ENCODE measurements around the gene HINT1. TPM values are rescaled to one million over a fixed set of nuclear protein-coding genes. Genes with fewer than 3 reads are reported as not detected.

Gene HINT1
- total and polyA plus RNA-seq, 9 of the 15 experiments (the other 6 are each of a cell fraction or from before 2014, with no cell fraction given) = 296 to 1,027 (median 500) TPM

GRCh38 chr5:131214609-131215227, 49.7 kb upstream of the HINT1 start (continued):
- TF ChIP-seq ZBTB5 (IDR thresholded peaks at IDR 0.05) = no peak
- TF ChIP-seq ZNF57 (CRISPR knock-in tag; IDR thresholded peaks at IDR 0.05) = no peak
- no peak for TF ChIP-seq ZNF347 (CRISPR knock-in tag; IDR thresholded peaks at IDR 0.05; ENCODE audit: low read depth)
- no peak for TF ChIP-seq KDM1A (IDR thresholded peaks at IDR 0.05)
- no peak for TF ChIP-seq KAT8 (IDR thresholded peaks at IDR 0.05; ENCODE audit: low read depth)
- TF ChIP-seq RAD21 (CRISPR knock-in tag; conservative IDR thresholded peaks at IDR 0.05 in 1 of 2, IDR thresholded peaks at IDR 0.05 in 1 of 2) = no peak
- no peak for TF ChIP-seq PHB (CRISPR knock-in tag; IDR thresholded peaks at IDR 0.05)

GRCh38 chr5:131212471-131213021, 47.5 kb upstream of the HINT1 start:
- WGBS (ENCODE audit: insufficient coverage, low coverage, missing lambda C conversion rate) = 35% methylated on average over 5 of the region's 5 CpGs
- POLR2A ChIA-PET = interaction anchor here (0.7 to 1.4 kb wide), 3 partner anchors 11 to 22 kb away, joined by 3 to 4 read pairs (median 4); no protein-coding TSS in a partner anchor
- TF ChIP-seq PREB (CRISPR knock-in tag; IDR thresholded peaks at IDR 0.05) = no peak
- no peak for TF ChIP-seq ZNF740 (CRISPR knock-in tag; IDR thresholded peaks at IDR 0.05)
- no peak for TF ChIP-seq ZNF740 (tag; IDR thresholded peaks at IDR 0.05)
- TF ChIP-seq NFE2 (IDR thresholded peaks at IDR 0.05; ENCODE audit: low read depth) = no peak
- TF ChIP-seq ZNF431 (CRISPR knock-in tag; IDR thresholded peaks at IDR 0.05) = no peak
- no peak for TF ChIP-seq RFX7 (CRISPR knock-in tag; IDR thresholded peaks at IDR 0.05)
- no peak for TF ChIP-seq SRSF3 (IDR thresholded peaks at IDR 0.05; ENCODE audit: insufficient read depth, low read length)
- no peak for TF ChIP-seq SAFB2 (IDR thresholded peaks at IDR 0.05; ENCODE audit: borderline replicate concordance, low read depth, low read length, severe bottlenecking)

More at GRCh38 chr5:131212471-131213021, 47.5 kb upstream of the HINT1 start:
- no peak; the same call in 2 of the 3 replicates for ATAC-seq
- Histone ChIP-seq H2AFZ (ENCODE audit: low read depth, low read length) (no peak overlapping the region), H4K20me1 (replicated peaks; ENCODE audit: control insufficient read depth, insufficient read depth, low read length) (no peaks in the 10 kb centered on the region), H3K4me1 (replicated peaks in 1 of 2; ENCODE audit: control insufficient read depth in 2 of 2, insufficient read depth in 2 of 2, low read length in 2 of 2) (no peaks in the 10 kb centered on the region), H3K9me1 (ENCODE audit: control insufficient read depth, insufficient read depth, low read length) (no peaks in the 10 kb centered on the region), H3K4me3 (no peak overlapping the region), H3K4me2 (ENCODE audit: insufficient read depth, low read length) (no peak overlapping the region), H3K9ac (ENCODE audit: insufficient read depth in 1 of 2, low read depth in 2 of 2, low read length in 2 of 2) (no peak overlapping the region), H3K9me3 (replicated peaks; ENCODE audit: control insufficient read depth, insufficient read depth, low read depth, low read length) (no peaks in the 10 kb centered on the region), H3K27me3 (ENCODE audit: control insufficient read depth in 2 of 2, insufficient read depth in 2 of 2, low read length in 2 of 2) (no peaks in the 10 kb centered on the region), H3K27ac (ENCODE audit: extremely low read depth, low read depth, low read length) (no peak overlapping the region), H3K79me2 (ENCODE audit: control insufficient read depth, insufficient read depth, low read length) (no peaks in the 10 kb centered on the region), H3K36me3 (ENCODE audit: control insufficient read depth, insufficient read depth, low read length) (no peaks in the 10 kb centered on the region)
- CTCF ChIA-PET (ENCODE audit: low intra/inter-chr PET ratio) = no interaction called here
- no TSS peak for BruUV-seq (replicated peaks)
- intact Hi-C loops (cut with micrococcal nuclease) (no loop called here), in situ Hi-C loops (cut with MboI) (no loop called here)
- FAIRE-seq = no peak
- DNase-seq (ENCODE audit: extremely low read depth in 1 of 4, low spot score in 3 of 4) = no peak

Data from K562 (cell line).